22Rv1 (cell line): ENCODE data around the gene GPC5.

Experiments used
- H3K27ac ChIP-seq: fragments of 450-650 bp; 2 replicates; pipeline ENCODE4 v1.5.1; 2017
- CTCF ChIP-seq: fragments of 450-650 bp; IDR thresholded peaks from 2 replicates; pipeline ENCODE4 v1.5.1; 2017; ENCODE audit warnings: mild to moderate bottlenecking
- ZFX ChIP-seq: fragments of 450-650 bp; IDR thresholded peaks from 2 replicates; pipeline ENCODE4 v1.6.1; 2017; ENCODE audit warnings: antibody characterized with exemption, borderline replicate concordance

Gene GPC5

GRCh38 chr13:91825516-91825915 lies 427.1 kb downstream of the GPC5 start:
- TF ChIP-seq ZFX, result no peak
- no peak for TF ChIP-seq CTCF
- H3K27ac ChIP-seq, result no peak overlapping the region

GRCh38 chr13:91836553-91836952 lies 438.1 kb downstream of the GPC5 start:
- no peak overlapping the region for H3K27ac ChIP-seq
- TF ChIP-seq CTCF (no peak), ZFX (no peak)

GRCh38 chr13:91845612-91846011 lies 447.2 kb downstream of the GPC5 start:
- H3K27ac ChIP-seq, result no peak overlapping the region
- TF ChIP-seq CTCF (no peak), ZFX (no peak)

GRCh38 chr13:91863699-91864098 lies 465.3 kb downstream of the GPC5 start:
- TF ChIP-seq CTCF (no peak), ZFX (no peak)

GRCh38 chr13:91868351-91868750 lies 469.9 kb downstream of the GPC5 start:
- TF ChIP-seq ZFX, result no peak
- no peak overlapping the region for H3K27ac ChIP-seq

More at GRCh38 chr13:91863699-91864098, 465.3 kb downstream of the GPC5 start:
- H3K27ac ChIP-seq, result no peak overlapping the region

- no peak for TF ChIP-seq ZFX
- no peak for TF ChIP-seq CTCF
- no peak overlapping the region for H3K27ac ChIP-seq
These were observed 480.1 kb downstream of the GPC5 start for GRCh38 chr13:91878491-91878890.

- TF ChIP-seq ZFX, result no peak
- H3K27ac ChIP-seq, result no peak overlapping the region
These were observed 480.9 kb downstream of the GPC5 start for GRCh38 chr13:91879360-91879759.

GRCh38 chr13:91882918-91883317 lies 484.5 kb downstream of the GPC5 start:
- H3K27ac ChIP-seq, result no peak overlapping the region
- no peak for TF ChIP-seq ZFX
- TF ChIP-seq CTCF, result no peak
